Measurements from ENCODE around the gene TPM1. TPM values are rescaled to one million over a fixed set of nuclear protein-coding genes. Genes with fewer than 3 reads are reported as not detected.

The TPM1 gene
- total and polyA plus RNA-seq, 2 of the 4 experiments (the other 2 are of a cell fraction) = 661 to 1,623 TPM

DNA sequence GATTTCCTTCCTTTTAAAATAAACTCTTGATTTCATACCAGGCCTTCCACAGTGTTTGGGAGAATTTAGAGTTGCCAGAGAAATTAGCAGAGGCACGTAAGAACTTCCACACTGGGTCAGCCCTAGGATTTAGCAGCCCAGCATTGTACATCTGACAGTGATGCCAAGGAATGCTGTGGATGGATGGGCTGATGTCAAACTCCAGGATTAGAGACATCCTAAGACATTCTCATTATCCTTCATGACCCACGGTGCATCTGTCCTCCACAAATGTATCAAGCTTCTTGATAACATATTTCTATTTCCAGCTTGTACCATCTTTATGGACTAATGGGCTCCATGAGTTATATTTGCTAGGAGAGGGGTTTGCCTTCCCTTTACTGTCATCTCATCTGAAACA lies 8.0 kb upstream of the TPM1 start:
- no TSS peak for BruUV-seq (replicated peaks)
- Histone ChIP-seq H2BK120ac (ENCODE audit: low read depth, low read length) (no peak overlapping the region), H3K27ac (ENCODE audit: insufficient read depth, low read length) (no peak overlapping the region), H3K36me3 (ENCODE audit: control insufficient read depth, insufficient read depth, low read length) (no peaks in the 10 kb centered on the region), H3K27me3 (ENCODE audit: control insufficient read depth, insufficient read depth, low read length) (no peaks in the 10 kb centered on the region), H4K8ac (ENCODE audit: low read depth in 2 of 2, low read length in 2 of 2) (no peak overlapping the region), H2AFZ (replicated peaks; ENCODE audit: low read length, poor library complexity) (no peak overlapping the region), H3K18ac (ENCODE audit: low read depth, low read length) (no peak overlapping the region), H3K14ac (replicated peaks; ENCODE audit: low read depth, low read length) (no peak overlapping the region), H2BK15ac (ENCODE audit: low read depth, low read length) (no peak overlapping the region), H3K56ac (ENCODE audit: extremely low read depth, insufficient read depth, low read length) (no peak overlapping the region), H2BK20ac (ENCODE audit: low read depth, low read length) (no peak overlapping the region), H3K23ac (ENCODE audit: low read depth, low read length) (no peak overlapping the region), H3K4me3 (ENCODE audit: insufficient read depth, low read depth, low read length) (no peak overlapping the region), H4K20me1 (ENCODE audit: insufficient read depth, low read length) (no peaks in the 10 kb centered on the region), H3K9ac (ENCODE audit: low read depth, low read length) (no peak overlapping the region), H3K4me1 (ENCODE audit: control insufficient read depth, insufficient read depth, low read length) (peaks cover 3% of the 10 kb centered on the region), H3K4me2 (ENCODE audit: low read depth, low read length) (no peak overlapping the region), H3K4ac (ENCODE audit: low read depth, low read length) (no peak overlapping the region), H3K9me3 (ENCODE audit: control insufficient read depth, insufficient read depth, low read length) (no peaks in the 10 kb centered on the region), H3K79me1 (ENCODE audit: low read depth in 1 of 2, low read length in 2 of 2) (peaks cover 0 to under 1% of the 10 kb centered on the region in 2 experiments; a peak in 1 of 4 replicates), H3K9me1 (ENCODE audit: insufficient read depth, low read length) (no peaks in the 10 kb centered on the region), H2AK9ac (replicated peaks; ENCODE audit: low read depth, low read length, poor library complexity) (no peak overlapping the region), H4K91ac (ENCODE audit: insufficient read depth, low read depth, low read length) (no peak overlapping the region), H4K5ac (ENCODE audit: low read depth, low read length) (no peak overlapping the region), H2AK5ac (ENCODE audit: low read depth, low read length) (no peak overlapping the region), H2BK5ac (ENCODE audit: low read depth, low read length, poor library complexity, severe bottlenecking) (no peak overlapping the region)
- DNase-seq (no peak), ATAC-seq (ENCODE audit: low read depth) (no peak)
- ChIA-PET CTCF (no interaction called here), POLR2A (ENCODE audit: unreplicated experiment) (no interaction called here)
- intact Hi-C loops (cut with micrococcal nuclease) (no loop called here), in situ Hi-C loops (cut with MboI; ENCODE audit: low sequenced_read_pairs) (no loop called here), dilution Hi-C loops (cut with HindIII; ENCODE audit: low sequenced_read_pairs, unreplicated experiment) (no loop called here)
- WGBS, 2 experiments (ENCODE audit: extremely low coverage in 2 of 2, insufficient read length in 1 of 2) = no CpG with 5 or more reads among the region's 2 CpGs
- no peak for TF ChIP-seq NFE2L2 (IDR thresholded peaks at IDR 0.05; ENCODE audit: low read depth, low read length)
- TF ChIP-seq, protein P1, sequence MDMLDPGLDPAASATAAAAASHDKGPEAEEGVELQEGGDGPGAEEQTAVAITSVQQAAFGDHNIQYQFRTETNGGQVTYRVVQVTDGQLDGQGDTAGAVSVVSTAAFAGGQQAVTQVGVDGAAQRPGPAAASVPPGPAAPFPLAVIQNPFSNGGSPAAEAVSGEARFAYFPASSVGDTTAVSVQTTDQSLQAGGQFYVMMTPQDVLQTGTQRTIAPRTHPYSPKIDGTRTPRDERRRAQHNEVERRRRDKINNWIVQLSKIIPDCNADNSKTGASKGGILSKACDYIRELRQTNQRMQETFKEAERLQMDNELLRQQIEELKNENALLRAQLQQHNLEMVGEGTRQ (IDR thresholded peaks at IDR 0.05; ENCODE audit: low read depth, low read length) = no peak
- TF ChIP-seq CEBPB (IDR thresholded peaks at IDR 0.05; ENCODE audit: low read depth, low read length) = no peak
